PFSK-1 (cell line): Measurements from ENCODE around the gene ZNF609.

Experiments
- FOXP2 ChIP-seq: optimal IDR thresholded peaks from 2 replicates; pipeline ENCODE3; 2011; ENCODE audit warnings: borderline replicate concordance, control low read depth, inconsistent platforms; ENCODE audit not compliant: insufficient read depth; ENCODE audit errors: extremely low read length, extremely low read depth
- POLR2AphosphoS5 ChIP-seq: IDR thresholded peaks from 2 replicates; pipeline ENCODE4 v1.6.1; 2012; ENCODE audit warnings: low read depth, mild to moderate bottlenecking, control low read depth, low read length, moderate library complexity
- REST ChIP-seq, 2 experiments: IDR thresholded peaks; 2 replicates each; pipeline versions ENCODE4 v1.6.1 to v1.8.0; 2011 to 2012; ENCODE audit warnings: low read depth in 2 of 2, low read length in 2 of 2, control low read depth in 1 of 2, inconsistent platforms in 1 of 2, mild to moderate bottlenecking in 1 of 2, moderate library complexity in 1 of 2; ENCODE audit not compliant: insufficient read depth in 1 of 2
- SIN3A ChIP-seq: IDR thresholded peaks from 2 replicates; pipeline ENCODE4 v1.6.1; 2012; ENCODE audit warnings: mild to moderate bottlenecking, low read length, moderate library complexity, borderline replicate concordance; ENCODE audit not compliant: insufficient read depth
- TAF1 ChIP-seq: IDR thresholded peaks from 2 replicates; pipeline ENCODE4 v1.6.1; 2012; ENCODE audit warnings: low read length, control low read depth, borderline replicate concordance; ENCODE audit not compliant: insufficient read depth

The ZNF609 gene

GRCh38 chr15:64521201-64521600 is 60.8 kb downstream of the ZNF609 start:
- no peak for TF ChIP-seq POLR2AphosphoS5
- no peak for TF ChIP-seq FOXP2
- TF ChIP-seq TAF1 = no peak
- no peak for TF ChIP-seq SIN3A
- no peak for TF ChIP-seq REST (IDR thresholded peaks at IDR 0.05; ENCODE audit: insufficient read depth in 1 of 2, low read depth in 2 of 2, low read length in 2 of 2)

- TF ChIP-seq SIN3A = no peak
- TF ChIP-seq REST (IDR thresholded peaks at IDR 0.05; ENCODE audit: insufficient read depth in 1 of 2, low read depth in 2 of 2, low read length in 2 of 2) = no peak
- TF ChIP-seq TAF1 = no peak
- TF ChIP-seq POLR2AphosphoS5 = no peak
- no peak for TF ChIP-seq FOXP2
Measured at GRCh38 chr15:64521726-64522164, 61.4 kb downstream of the ZNF609 start.

- TF ChIP-seq SIN3A (no peak), FOXP2 (no peak), POLR2AphosphoS5 (no peak), REST (IDR thresholded peaks at IDR 0.05; ENCODE audit: insufficient read depth in 1 of 2, low read depth in 2 of 2, low read length in 2 of 2) (no peak), TAF1 (no peak)
Measured at GRCh38 chr15:64522226-64522823, 61.9 kb downstream of the ZNF609 start.

DNA sequence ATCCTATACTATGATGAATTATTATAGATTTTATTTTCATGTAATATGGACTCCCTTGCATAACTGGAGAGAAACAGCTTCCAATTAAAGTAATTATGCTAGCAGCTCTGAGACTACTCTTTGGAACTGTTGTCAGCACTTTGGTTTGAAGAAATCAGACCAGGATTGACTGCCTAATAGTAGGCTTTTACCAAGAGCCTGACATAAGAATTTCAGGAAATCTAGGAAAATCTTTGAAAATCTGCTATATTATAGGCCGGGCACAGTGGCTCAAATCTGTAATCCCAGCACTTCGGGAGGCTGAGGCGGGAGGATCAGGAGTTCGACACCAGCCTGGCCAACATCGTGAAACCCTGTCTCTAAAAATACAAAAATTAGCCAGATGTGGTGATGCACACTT is 62.9 kb downstream of the ZNF609 start:
- no peak for TF ChIP-seq FOXP2
- TF ChIP-seq POLR2AphosphoS5 = no peak
- no peak for TF ChIP-seq SIN3A
- no peak for TF ChIP-seq TAF1
- TF ChIP-seq REST (IDR thresholded peaks at IDR 0.05; ENCODE audit: insufficient read depth in 1 of 2, low read depth in 2 of 2, low read length in 2 of 2) = no peak

- TF ChIP-seq TAF1 (no peak), FOXP2 (no peak), SIN3A (no peak), POLR2AphosphoS5 (no peak), REST (IDR thresholded peaks at IDR 0.05; ENCODE audit: insufficient read depth in 1 of 2, low read depth in 2 of 2, low read length in 2 of 2) (no peak)
Measured at GRCh38 chr15:64524778-64525177, 64.4 kb downstream of the ZNF609 start.
